Heart right ventricle (tissue), 16 donors: ENCODE results near the gene PMS2. TPM values are rescaled to one million over a fixed set of nuclear protein-coding genes. Genes with fewer than 3 reads are reported as not detected.

Experiments
- ATAC-seq, 8 donors: fragments of 200-7000 bp; cut with Tn5 transposase; one replicate each; pipeline ENCODE4 v1.9.1; 2020; ENCODE audit warnings: mild to moderate bottlenecking in 8 of 8, moderate library complexity in 8 of 8, moderate number of reproducible peaks in 1 of 8
- DNase-seq, 2 donors: peaks; one replicate each; pipeline ENCODE4 v3.0.0-alpha.2; 2020
- H3K27ac ChIP-seq, 10 donors: fragments of 200-600 bp; sonication (generic) in 2 of 10; one replicate each; pipeline versions ENCODE4 v1.5.0 to v1.8.0; 2020 to 2022; ENCODE audit warnings: mild to moderate bottlenecking in 3 of 10
- H3K27me3 ChIP-seq, 7 donors: fragments of 200-600 bp; one replicate each; pipeline ENCODE4 v1.8.0; 2021 to 2022; ENCODE audit warnings: mild to moderate bottlenecking in 2 of 7
- H3K36me3 ChIP-seq, 9 donors: fragments of 200-600 bp; sonication (generic) in 1 of 9; one replicate each; pipeline versions ENCODE4 v1.5.0 to v1.8.0; 2020 to 2022; ENCODE audit warnings: mild to moderate bottlenecking in 2 of 9
- H3K4me1 ChIP-seq, 9 donors: fragments of 200-600 bp; sonication (generic) in 1 of 9; one replicate each; pipeline versions ENCODE4 v1.5.0 to v1.8.0; 2020 to 2022; ENCODE audit warnings: mild to moderate bottlenecking in 4 of 9
- H3K4me3 ChIP-seq, 10 donors: fragments of 200-600 bp; sonication (generic) in 2 of 10; one replicate each; pipeline versions ENCODE4 v1.5.0 to v1.8.0; 2020 to 2022; ENCODE audit warnings: mild to moderate bottlenecking in 7 of 10, moderate library complexity in 2 of 10
- H3K9me3 ChIP-seq, 11 donors: fragments of 200-600 bp in 10 of 11; sonication (generic) in 2 of 11; one replicate each; pipeline versions ENCODE4 v1.5.0 to v1.8.0; 2013 to 2022; ENCODE audit warnings: mild to moderate bottlenecking in 2 of 11, control low read depth in 1 of 11, moderate library complexity in 1 of 11
- WGBS, 2 donors: extraction: QIAGEN DNeasy Blood & Tissue Kit; methylation state at CpG; one replicate each; pipeline ENCODE4 v1.1.7; 2013; ENCODE audit warnings: inconsistent platforms in 1 of 2; 5-methylcytosine and 5-hydroxymethylcytosine counted together
- intact Hi-C, 10 donors: fragments of 100-400 bp; cut with DNase I; formaldehyde crosslinking; loops; one replicate each; pipeline versions ENCODE4 v1.11.1 to v1.14.2; 2022
- polyA plus RNA-seq, 2 donors: library from polyadenylated mRNA; stranded (reverse); fragments of 200-250 nt; gene quantifications; one replicate each; pipeline ENCODE4 v1.2.3, GENCODE V29; 2013
- total RNA-seq, 10 donors: library from RNA; stranded (reverse); fragmentation: NEBNext Ultra II Directional in 3 of 10; extraction: Animal tissue kit (Norgen Biotek cat#: 25700) in 3 of 10; gene quantifications; one replicate each; pipeline versions ENCODE4 v1.2.1 to v1.2.4, GENCODE V29; 2021 to 2023
- TF ChIP-seq, protein P1 (sequence below), 9 donors: fragments of 200-600 bp; sonication (generic) in 2 of 9; IDR thresholded peaks; one replicate each; pipeline versions ENCODE4 v1.5.0 to v1.8.0; 2021 to 2022; ENCODE audit warnings: antibody characterized with exemption in 9 of 9, mild to moderate bottlenecking in 5 of 9, moderate library complexity in 1 of 9
- donor health status: Arrhythmogenic right ventricular cardiomyopathy.
- donor health status: ischemic (EF 13 %, LVEDD 7.1; RV severe dilation, severe dysfunction).
- donor health status: healthy with polysubstance abuse.
- donor health status: DM: no; HTN: yes; CAD: no.
- donor health status: DM: no; HTN: no; CAD: no.
- donor health status: ischemic (EF 25% LVEDD 6.9; RV normal size, moderate dysfunction).
- donor health status: ischemic (EF 25% LVEDD 5.7; RV mildly dilated, moderate dysfunction).
- donor health status: healthy.
- donor health status: DM: yes; HTN: yes; CAD: no.
- donor health status: Ischemic cardiomyopathy.
- donor health status: ischemic (EF 35%, LVEDD 5.7; RV mildly dilated, moderate dysfunction).
- donor health status: nonischemic (EF 11% LVEDD 7.7; RV severe dilation, severe dysfunction).
- donor health status: DM: yes; HTN: yes; CAD: no.
- donor health status: PGD.
- donor health status: ischemic (EF 29% LVEDD 5.4; RV normal size, mild dysfunction).
- donor health status: nonischemic (EF 23%, LVEDD 6.1; RV moderate dilation, normal function).

The PMS2 gene
- total and polyA plus RNA-seq, 12 donors = 2.9 to 8.9 (median 6.6) TPM

DNA sequence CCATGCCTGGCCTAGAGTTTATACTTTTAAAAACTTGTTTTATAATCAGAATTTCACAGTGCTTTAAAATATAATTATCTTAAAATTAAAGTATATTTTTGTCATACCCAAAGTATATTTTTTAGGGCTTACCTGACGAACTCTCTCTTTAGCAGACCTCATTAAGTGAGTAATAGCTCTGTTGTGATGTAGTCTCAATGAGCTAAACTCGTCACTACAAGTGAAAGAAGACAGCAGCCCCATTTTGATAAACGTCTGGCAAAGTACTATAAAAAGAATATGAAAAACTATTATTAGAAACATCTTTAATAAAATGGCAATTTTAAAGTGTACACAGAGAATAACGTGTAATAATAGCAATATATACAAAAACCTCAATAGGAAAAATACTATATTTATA, 40.9 kb upstream of the PMS2 start:
- no peak overlapping the region for H3K4me3 ChIP-seq
- peaks cover 0 to 7% (median 0%) of the 10 kb centered on the region in 9 donors for H3K4me1 ChIP-seq
- DNase-seq (no peak), ATAC-seq (peak in 3 of 8 donors; percentile 73 to 81 (median 79))
- H3K9me3 ChIP-seq = no peaks in the 10 kb centered on the region
- TF ChIP-seq, protein P1, sequence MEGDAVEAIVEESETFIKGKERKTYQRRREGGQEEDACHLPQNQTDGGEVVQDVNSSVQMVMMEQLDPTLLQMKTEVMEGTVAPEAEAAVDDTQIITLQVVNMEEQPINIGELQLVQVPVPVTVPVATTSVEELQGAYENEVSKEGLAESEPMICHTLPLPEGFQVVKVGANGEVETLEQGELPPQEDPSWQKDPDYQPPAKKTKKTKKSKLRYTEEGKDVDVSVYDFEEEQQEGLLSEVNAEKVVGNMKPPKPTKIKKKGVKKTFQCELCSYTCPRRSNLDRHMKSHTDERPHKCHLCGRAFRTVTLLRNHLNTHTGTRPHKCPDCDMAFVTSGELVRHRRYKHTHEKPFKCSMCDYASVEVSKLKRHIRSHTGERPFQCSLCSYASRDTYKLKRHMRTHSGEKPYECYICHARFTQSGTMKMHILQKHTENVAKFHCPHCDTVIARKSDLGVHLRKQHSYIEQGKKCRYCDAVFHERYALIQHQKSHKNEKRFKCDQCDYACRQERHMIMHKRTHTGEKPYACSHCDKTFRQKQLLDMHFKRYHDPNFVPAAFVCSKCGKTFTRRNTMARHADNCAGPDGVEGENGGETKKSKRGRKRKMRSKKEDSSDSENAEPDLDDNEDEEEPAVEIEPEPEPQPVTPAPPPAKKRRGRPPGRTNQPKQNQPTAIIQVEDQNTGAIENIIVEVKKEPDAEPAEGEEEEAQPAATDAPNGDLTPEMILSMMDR (IDR thresholded peaks at IDR 0.05) = no peak
- intact Hi-C loops = loop anchor here in 1 of 10 donors (10.0 kb wide), 1 partner anchor 55 kb away; no protein-coding TSS in a partner anchor
- H3K36me3 ChIP-seq = peaks cover 0 to 98% (median 45%) of the 10 kb centered on the region in 9 donors
- H3K27ac ChIP-seq = peak overlapping the region in 6 of 10 donors; percentile 59 to 78 (median 73)
- no peaks in the 10 kb centered on the region for H3K27me3 ChIP-seq
- 45 to 52% methylated on average over 4 of the region's 4 CpGs for WGBS, 2 donors

DNA sequence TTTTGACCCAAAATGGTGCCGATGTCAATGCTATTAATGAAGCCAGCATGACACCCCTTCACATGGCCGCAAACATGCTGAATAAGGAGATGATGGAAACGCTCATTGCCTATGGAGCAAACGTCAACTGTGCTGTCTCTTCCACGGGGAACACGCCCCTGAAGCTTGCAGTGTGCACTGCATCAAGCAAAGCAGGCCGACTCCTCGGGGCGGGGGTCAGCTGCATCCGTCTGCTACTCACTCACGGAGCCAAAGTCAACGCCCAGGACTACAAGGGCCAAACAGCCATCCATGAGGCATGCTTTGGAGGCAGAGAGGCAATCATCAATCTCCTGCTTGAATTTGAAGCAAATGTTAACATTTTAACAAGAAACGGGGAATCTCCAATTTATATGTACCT, 26.8 kb upstream of the PMS2 start:
- intact Hi-C loops = no loop called here
- TF ChIP-seq, protein P1 (IDR thresholded peaks at IDR 0.05) = no peak
- H3K36me3 ChIP-seq = peaks cover 0 to 100% (median 43%) of the 10 kb centered on the region in 9 donors

DNA sequence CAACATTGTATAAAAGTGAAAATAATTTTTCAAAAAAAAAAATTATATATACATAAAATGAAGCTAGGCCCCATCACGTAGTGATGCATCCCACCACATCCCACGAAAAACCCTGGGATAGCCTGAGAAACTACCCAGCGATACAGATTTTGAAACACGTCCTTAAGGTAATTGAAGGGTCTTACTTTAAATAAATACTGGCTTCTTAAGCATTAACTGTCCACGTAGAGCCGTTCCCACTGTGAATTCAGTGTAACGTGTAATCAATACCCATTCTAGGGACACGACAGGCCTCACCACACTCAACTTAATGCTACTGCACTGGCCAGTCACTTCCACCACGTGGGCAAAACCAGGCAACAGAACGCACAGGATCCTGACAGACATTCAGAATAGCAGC, 26.3 kb upstream of the PMS2 start:
- TF ChIP-seq, protein P1 (IDR thresholded peaks at IDR 0.05) = no peak
- H3K36me3 ChIP-seq = peaks cover 0 to 100% (median 38%) of the 10 kb centered on the region in 9 donors

More for the DNA sequence above, 26.8 kb upstream of the PMS2 start:
- no peak overlapping the region for H3K27ac ChIP-seq
- no peaks in the 10 kb centered on the region for H3K9me3 ChIP-seq
- 94 to 95% methylated on average over 13 of the region's 13 CpGs for WGBS, 2 donors
- no peak overlapping the region for H3K4me3 ChIP-seq
- no peak for ATAC-seq
- H3K4me1 ChIP-seq = peaks cover 0 to 15% (median 0%) of the 10 kb centered on the region in 9 donors
- H3K27me3 ChIP-seq = no peaks in the 10 kb centered on the region
- no peak for DNase-seq

DNA sequence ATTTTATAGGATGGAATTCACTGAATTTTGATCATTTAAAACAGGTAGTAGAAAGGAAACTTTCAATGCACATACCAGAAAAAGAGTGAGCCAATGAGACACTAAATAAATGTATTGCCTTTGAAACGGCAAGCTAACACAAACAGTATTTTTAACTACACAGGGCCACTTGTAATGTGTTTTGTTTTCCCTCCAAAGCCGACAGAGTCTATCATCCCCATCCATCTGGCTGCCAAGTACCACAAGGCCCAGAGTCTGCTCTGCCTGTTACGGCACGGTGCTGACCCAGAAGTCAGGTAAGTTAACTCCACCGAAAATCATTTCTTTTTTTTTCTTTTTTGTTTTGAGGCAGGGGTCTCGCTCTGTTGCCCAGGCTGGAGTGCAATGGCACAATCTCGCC, 23.8 kb upstream of the PMS2 start:
- WGBS, 2 donors = 78 to 79% methylated on average over 7 of the region's 7 CpGs
- Histone ChIP-seq H3K4me1 (peaks cover 0 to 15% (median 0%) of the 10 kb centered on the region in 9 donors), H3K27me3 (no peaks in the 10 kb centered on the region), H3K4me3 (no peak overlapping the region), H3K36me3 (peaks cover 0 to 100% (median 31%) of the 10 kb centered on the region in 9 donors), H3K27ac (no peak overlapping the region), H3K9me3 (no peaks in the 10 kb centered on the region)
- TF ChIP-seq, protein P1 (IDR thresholded peaks at IDR 0.05) = no peak
- ATAC-seq (no peak), DNase-seq (no peak)
- intact Hi-C loops = no loop called here

More for the DNA sequence above, 26.3 kb upstream of the PMS2 start:
- no peak for DNase-seq
- Histone ChIP-seq H3K9me3 (no peaks in the 10 kb centered on the region), H3K4me1 (peaks cover 0 to 15% (median 0%) of the 10 kb centered on the region in 9 donors), H3K27me3 (no peaks in the 10 kb centered on the region), H3K27ac (no peak overlapping the region), H3K4me3 (no peak overlapping the region)
- no peak for ATAC-seq
- intact Hi-C loops = no loop called here
- WGBS, 2 donors = 94% methylated on average over 10 of the region's 10 CpGs
